Fibroblast of villous mesenchyme (primary cell): ENCODE measurements around the gene AMPD3. TPM values are rescaled to one million over a fixed set of nuclear protein-coding genes. Genes with fewer than 3 reads are reported as not detected.

ENCODE experiments used
- DNase-seq: peaks from one replicate; pipeline ENCODE4 v3.0.0-alpha.2; 2010; ENCODE audit warnings: low read depth
- H3K4me3 ChIP-seq: 2 replicates; pipeline ENCODE4 v1.5.1; 2011; ENCODE audit warnings: low read depth, mild to moderate bottlenecking, low read length
- CTCF ChIP-seq: IDR thresholded peaks from 2 replicates; pipeline ENCODE4 v1.5.1; 2012; ENCODE audit warnings: low read depth, mild to moderate bottlenecking, low read length; ENCODE audit not compliant: insufficient read depth
- total RNA-seq: library from RNA; depleted of rRNA; stranded (reverse); fragments of >200 nt; gene quantifications from 2 replicates; pipeline ENCODE4 v1.2.3, GENCODE V29; 2012

AMPD3 gene
- total RNA-seq, 1 donor, result 22.9 TPM

- no peak overlapping the region for H3K4me3 ChIP-seq
- TF ChIP-seq CTCF, result no peak
- DNase-seq, result peak; percentile 60
Observed at GRCh38 chr11:10528121-10528520, 73.1 kb downstream of the AMPD3 start.

- TF ChIP-seq CTCF, result no peak
- H3K4me3 ChIP-seq, result no peak overlapping the region
- peak; percentile 19 for DNase-seq
Observed at GRCh38 chr11:10529279-10529678, 74.2 kb downstream of the AMPD3 start.

- DNase-seq, result no peak
- no peak for TF ChIP-seq CTCF
- H3K4me3 ChIP-seq, result no peak overlapping the region
Observed at GRCh38 chr11:10532526-10532925, 77.5 kb downstream of the AMPD3 start.

- no peak for DNase-seq
- no peak for TF ChIP-seq CTCF
- H3K4me3 ChIP-seq, result no peak overlapping the region
Observed at GRCh38 chr11:10533323-10533722, 78.3 kb downstream of the AMPD3 start.

- no peak for TF ChIP-seq CTCF
- DNase-seq, result no peak
- no peak overlapping the region for H3K4me3 ChIP-seq
Observed at GRCh38 chr11:10534316-10534715, 79.3 kb downstream of the AMPD3 start.

- TF ChIP-seq CTCF, result no peak
- no peak for DNase-seq
- H3K4me3 ChIP-seq, result no peak overlapping the region
Observed at GRCh38 chr11:10537600-10537999, 82.5 kb downstream of the AMPD3 start.

- DNase-seq, result no peak
- no peak overlapping the region for H3K4me3 ChIP-seq
- TF ChIP-seq CTCF, result no peak
Observed at GRCh38 chr11:10538924-10539323, 83.9 kb downstream of the AMPD3 start.
